Measurements from ENCODE around the gene GNAI1. TPM values are rescaled to one million over a fixed set of nuclear protein-coding genes. Genes with fewer than 3 reads are reported as not detected.

Gene GNAI1
- total and polyA plus RNA-seq, 4 donors, result 8.9 to 38.7 (median 20.9) TPM

GRCh38 chr7:80225361-80225760, 90.7 kb downstream of the GNAI1 start:
- Histone ChIP-seq H3K27me3 (ENCODE audit: control insufficient read depth in 4 of 4, insufficient read depth in 4 of 4, low read length in 3 of 4) (no peaks in the 10 kb centered on the region), H3K36me3 (ENCODE audit: control insufficient read depth in 4 of 4, insufficient read depth in 3 of 4, low read depth in 1 of 4, low read length in 3 of 4) (no peaks in the 10 kb centered on the region), H3K9ac (ENCODE audit: low read depth in 1 of 2, low read length in 2 of 2) (no peak overlapping the region), H3K27ac (ENCODE audit: low read depth in 1 of 2, low read length in 2 of 2) (no peak overlapping the region), H3K4me3 (ENCODE audit: low read depth in 1 of 3, low read length in 3 of 3) (no peak overlapping the region), H3K9me3 (ENCODE audit: control insufficient read depth in 4 of 4, low read length in 3 of 4) (no peaks in the 10 kb centered on the region), H3K4me1 (ENCODE audit: control insufficient read depth in 4 of 4, insufficient read depth in 4 of 4, low read length in 3 of 4) (peaks cover 3 to 10% (median 8%) of the 10 kb centered on the region in 4 donors)
- DNase-seq (ENCODE audit: low spot score), result no peak
- TF ChIP-seq HNF4G (IDR thresholded peaks at IDR 0.05) (no peak), EGR1 (IDR thresholded peaks at IDR 0.05; ENCODE audit: low read depth in 2 of 2) (no peak), JUND (IDR thresholded peaks at IDR 0.05) (no peak), YY1 (IDR thresholded peaks at IDR 0.05) (no peak), GABPA (IDR thresholded peaks at IDR 0.05 in 1 of 2, conservative IDR thresholded peaks at IDR 0.05 in 1 of 2) (no peak), RXRA (IDR thresholded peaks at IDR 0.05) (no peak), NR2F2 (IDR thresholded peaks at IDR 0.05) (no peak)

DNA sequence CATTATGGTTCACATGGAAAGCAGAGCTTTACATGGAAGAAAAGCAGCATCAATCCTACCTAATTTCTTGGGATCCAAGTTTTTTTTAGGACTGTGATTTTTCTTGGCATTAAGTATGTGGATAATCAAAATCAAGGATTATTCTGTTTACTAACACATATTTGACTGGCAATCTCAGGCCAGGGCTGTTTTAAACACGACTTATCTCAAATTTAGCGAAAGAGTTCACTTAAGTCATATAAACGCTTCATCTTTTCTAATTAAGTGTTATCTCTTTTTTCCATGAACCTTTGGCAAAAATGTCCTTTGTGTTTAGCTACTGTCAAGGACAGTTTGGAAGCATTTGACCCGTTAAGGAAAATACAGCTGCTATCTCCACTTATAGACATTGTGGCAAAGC, 92.0 kb downstream of the GNAI1 start:
- Histone ChIP-seq H3K36me3 (ENCODE audit: control insufficient read depth in 4 of 4, insufficient read depth in 3 of 4, low read depth in 1 of 4, low read length in 3 of 4) (no peaks in the 10 kb centered on the region), H3K9me3 (ENCODE audit: control insufficient read depth in 4 of 4, low read length in 3 of 4) (no peaks in the 10 kb centered on the region), H3K4me1 (ENCODE audit: control insufficient read depth in 4 of 4, insufficient read depth in 4 of 4, low read length in 3 of 4) (peaks cover 3 to 7% (median 6%) of the 10 kb centered on the region in 4 donors), H3K4me3 (ENCODE audit: low read depth in 1 of 3, low read length in 3 of 3) (no peak overlapping the region), H3K27ac (ENCODE audit: low read depth in 1 of 2, low read length in 2 of 2) (no peak overlapping the region), H3K27me3 (ENCODE audit: control insufficient read depth in 4 of 4, insufficient read depth in 4 of 4, low read length in 3 of 4) (no peaks in the 10 kb centered on the region), H3K9ac (ENCODE audit: low read depth in 1 of 2, low read length in 2 of 2) (no peak overlapping the region)
- TF ChIP-seq HNF4A (conservative IDR thresholded peaks at IDR 0.05) (no peak), FOXA2 (IDR thresholded peaks at IDR 0.05) (no peak), SP1 (IDR thresholded peaks at IDR 0.05) (no peak), JUND (IDR thresholded peaks at IDR 0.05) (no peak), RXRA (IDR thresholded peaks at IDR 0.05) (no peak), NR2F2 (IDR thresholded peaks at IDR 0.05) (no peak), RAD21 (IDR thresholded peaks at IDR 0.05) (no peak), FOXA1 (IDR thresholded peaks at IDR 0.05) (no peak), YY1 (IDR thresholded peaks at IDR 0.05) (no peak), EGR1 (IDR thresholded peaks at IDR 0.05; ENCODE audit: low read depth in 2 of 2) (no peak), GABPA (IDR thresholded peaks at IDR 0.05 in 1 of 2, conservative IDR thresholded peaks at IDR 0.05 in 1 of 2) (no peak), ATF3 (IDR thresholded peaks at IDR 0.05) (no peak), TAF1 (conservative IDR thresholded peaks at IDR 0.05) (no peak), HNF4G (IDR thresholded peaks at IDR 0.05) (no peak)
- TF ChIP-seq, protein P1, sequence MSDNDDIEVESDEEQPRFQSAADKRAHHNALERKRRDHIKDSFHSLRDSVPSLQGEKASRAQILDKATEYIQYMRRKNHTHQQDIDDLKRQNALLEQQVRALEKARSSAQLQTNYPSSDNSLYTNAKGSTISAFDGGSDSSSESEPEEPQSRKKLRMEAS (IDR thresholded peaks at IDR 0.05), result no peak
- TF ChIP-seq, protein P2, sequence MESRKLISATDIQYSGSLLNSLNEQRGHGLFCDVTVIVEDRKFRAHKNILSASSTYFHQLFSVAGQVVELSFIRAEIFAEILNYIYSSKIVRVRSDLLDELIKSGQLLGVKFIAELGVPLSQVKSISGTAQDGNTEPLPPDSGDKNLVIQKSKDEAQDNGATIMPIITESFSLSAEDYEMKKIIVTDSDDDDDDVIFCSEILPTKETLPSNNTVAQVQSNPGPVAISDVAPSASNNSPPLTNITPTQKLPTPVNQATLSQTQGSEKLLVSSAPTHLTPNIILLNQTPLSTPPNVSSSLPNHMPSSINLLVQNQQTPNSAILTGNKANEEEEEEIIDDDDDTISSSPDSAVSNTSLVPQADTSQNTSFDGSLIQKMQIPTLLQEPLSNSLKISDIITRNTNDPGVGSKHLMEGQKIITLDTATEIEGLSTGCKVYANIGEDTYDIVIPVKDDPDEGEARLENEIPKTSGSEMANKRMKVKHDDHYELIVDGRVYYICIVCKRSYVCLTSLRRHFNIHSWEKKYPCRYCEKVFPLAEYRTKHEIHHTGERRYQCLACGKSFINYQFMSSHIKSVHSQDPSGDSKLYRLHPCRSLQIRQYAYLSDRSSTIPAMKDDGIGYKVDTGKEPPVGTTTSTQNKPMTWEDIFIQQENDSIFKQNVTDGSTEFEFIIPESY (IDR thresholded peaks at IDR 0.05), result no peak
- TF ChIP-seq, protein P3, sequence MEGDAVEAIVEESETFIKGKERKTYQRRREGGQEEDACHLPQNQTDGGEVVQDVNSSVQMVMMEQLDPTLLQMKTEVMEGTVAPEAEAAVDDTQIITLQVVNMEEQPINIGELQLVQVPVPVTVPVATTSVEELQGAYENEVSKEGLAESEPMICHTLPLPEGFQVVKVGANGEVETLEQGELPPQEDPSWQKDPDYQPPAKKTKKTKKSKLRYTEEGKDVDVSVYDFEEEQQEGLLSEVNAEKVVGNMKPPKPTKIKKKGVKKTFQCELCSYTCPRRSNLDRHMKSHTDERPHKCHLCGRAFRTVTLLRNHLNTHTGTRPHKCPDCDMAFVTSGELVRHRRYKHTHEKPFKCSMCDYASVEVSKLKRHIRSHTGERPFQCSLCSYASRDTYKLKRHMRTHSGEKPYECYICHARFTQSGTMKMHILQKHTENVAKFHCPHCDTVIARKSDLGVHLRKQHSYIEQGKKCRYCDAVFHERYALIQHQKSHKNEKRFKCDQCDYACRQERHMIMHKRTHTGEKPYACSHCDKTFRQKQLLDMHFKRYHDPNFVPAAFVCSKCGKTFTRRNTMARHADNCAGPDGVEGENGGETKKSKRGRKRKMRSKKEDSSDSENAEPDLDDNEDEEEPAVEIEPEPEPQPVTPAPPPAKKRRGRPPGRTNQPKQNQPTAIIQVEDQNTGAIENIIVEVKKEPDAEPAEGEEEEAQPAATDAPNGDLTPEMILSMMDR (IDR thresholded peaks at IDR 0.05; ENCODE audit: low read depth, low read length, missing input control), result no peak
- TF ChIP-seq, protein P4, sequence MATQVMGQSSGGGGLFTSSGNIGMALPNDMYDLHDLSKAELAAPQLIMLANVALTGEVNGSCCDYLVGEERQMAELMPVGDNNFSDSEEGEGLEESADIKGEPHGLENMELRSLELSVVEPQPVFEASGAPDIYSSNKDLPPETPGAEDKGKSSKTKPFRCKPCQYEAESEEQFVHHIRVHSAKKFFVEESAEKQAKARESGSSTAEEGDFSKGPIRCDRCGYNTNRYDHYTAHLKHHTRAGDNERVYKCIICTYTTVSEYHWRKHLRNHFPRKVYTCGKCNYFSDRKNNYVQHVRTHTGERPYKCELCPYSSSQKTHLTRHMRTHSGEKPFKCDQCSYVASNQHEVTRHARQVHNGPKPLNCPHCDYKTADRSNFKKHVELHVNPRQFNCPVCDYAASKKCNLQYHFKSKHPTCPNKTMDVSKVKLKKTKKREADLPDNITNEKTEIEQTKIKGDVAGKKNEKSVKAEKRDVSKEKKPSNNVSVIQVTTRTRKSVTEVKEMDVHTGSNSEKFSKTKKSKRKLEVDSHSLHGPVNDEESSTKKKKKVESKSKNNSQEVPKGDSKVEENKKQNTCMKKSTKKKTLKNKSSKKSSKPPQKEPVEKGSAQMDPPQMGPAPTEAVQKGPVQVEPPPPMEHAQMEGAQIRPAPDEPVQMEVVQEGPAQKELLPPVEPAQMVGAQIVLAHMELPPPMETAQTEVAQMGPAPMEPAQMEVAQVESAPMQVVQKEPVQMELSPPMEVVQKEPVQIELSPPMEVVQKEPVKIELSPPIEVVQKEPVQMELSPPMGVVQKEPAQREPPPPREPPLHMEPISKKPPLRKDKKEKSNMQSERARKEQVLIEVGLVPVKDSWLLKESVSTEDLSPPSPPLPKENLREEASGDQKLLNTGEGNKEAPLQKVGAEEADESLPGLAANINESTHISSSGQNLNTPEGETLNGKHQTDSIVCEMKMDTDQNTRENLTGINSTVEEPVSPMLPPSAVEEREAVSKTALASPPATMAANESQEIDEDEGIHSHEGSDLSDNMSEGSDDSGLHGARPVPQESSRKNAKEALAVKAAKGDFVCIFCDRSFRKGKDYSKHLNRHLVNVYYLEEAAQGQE (IDR thresholded peaks at IDR 0.05), result no peak
- DNase-seq (ENCODE audit: low spot score), result no peak
- WGBS, result 57% methylated on average over 4 of the region's 4 CpGs
